ENCODE data around the gene PTPRM.
A peak's percentile ranks its signal among the peaks of the same experiment; 100 is the strongest.

GRCh38 chr18:7735196-7735595, 168.1 kb downstream of the PTPRM start:
- TF ChIP-seq POLR2A (IDR thresholded peaks at IDR 0.05) (no peak), CTCF (IDR thresholded peaks at IDR 0.05) (peak in 1 of 5 experiments; percentile 10), POLR2AphosphoS5 (IDR thresholded peaks at IDR 0.05) (no peak), EP300 (IDR thresholded peaks at IDR 0.05; ENCODE audit: low read depth) (no peak)
